ENCODE results near the gene FERMT3. TPM values are rescaled to one million over a fixed set of nuclear protein-coding genes. Genes with fewer than 3 reads are reported as not detected.

The FERMT3 gene
- total RNA-seq, 1 donor from 2014 or later: 8.4 TPM

DNA sequence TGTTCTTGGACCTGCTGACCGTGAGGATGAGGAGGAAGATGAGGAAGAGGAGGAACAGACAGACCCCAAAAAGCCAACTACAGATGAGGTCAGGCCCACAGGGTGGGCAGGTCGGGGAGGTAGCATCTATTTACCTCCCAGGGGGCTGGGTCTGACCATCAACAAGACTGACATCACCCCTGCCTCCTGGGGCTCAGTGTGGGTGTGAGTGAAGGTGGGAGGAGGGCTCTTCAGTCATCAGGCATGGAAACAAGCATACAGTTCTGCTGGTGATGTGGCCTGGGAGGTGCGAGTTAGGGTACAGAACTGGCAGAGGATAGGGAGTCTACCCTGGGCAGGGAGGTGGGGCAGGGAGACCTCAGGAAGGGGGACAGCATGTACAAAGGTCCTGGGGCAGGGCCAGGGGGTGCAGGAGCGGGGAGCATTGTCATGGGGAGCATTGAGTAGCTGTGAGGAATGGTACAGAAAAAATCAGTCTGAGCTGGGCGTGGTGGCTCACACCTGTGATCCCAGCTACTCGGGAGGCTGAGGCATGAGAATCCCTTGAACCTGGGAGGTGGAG lies 53.7 kb downstream of the FERMT3 start:
- TF ChIP-seq, protein P1, sequence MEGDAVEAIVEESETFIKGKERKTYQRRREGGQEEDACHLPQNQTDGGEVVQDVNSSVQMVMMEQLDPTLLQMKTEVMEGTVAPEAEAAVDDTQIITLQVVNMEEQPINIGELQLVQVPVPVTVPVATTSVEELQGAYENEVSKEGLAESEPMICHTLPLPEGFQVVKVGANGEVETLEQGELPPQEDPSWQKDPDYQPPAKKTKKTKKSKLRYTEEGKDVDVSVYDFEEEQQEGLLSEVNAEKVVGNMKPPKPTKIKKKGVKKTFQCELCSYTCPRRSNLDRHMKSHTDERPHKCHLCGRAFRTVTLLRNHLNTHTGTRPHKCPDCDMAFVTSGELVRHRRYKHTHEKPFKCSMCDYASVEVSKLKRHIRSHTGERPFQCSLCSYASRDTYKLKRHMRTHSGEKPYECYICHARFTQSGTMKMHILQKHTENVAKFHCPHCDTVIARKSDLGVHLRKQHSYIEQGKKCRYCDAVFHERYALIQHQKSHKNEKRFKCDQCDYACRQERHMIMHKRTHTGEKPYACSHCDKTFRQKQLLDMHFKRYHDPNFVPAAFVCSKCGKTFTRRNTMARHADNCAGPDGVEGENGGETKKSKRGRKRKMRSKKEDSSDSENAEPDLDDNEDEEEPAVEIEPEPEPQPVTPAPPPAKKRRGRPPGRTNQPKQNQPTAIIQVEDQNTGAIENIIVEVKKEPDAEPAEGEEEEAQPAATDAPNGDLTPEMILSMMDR (IDR thresholded peaks at IDR 0.05; ENCODE audit: unreplicated experiment): no peak
- no peaks in the 10 kb centered on the region for H3K9me3 Mint-ChIP-seq
- no peaks in the 10 kb centered on the region for H3K27me3 Mint-ChIP-seq (ENCODE audit: low read depth)
- H3K27ac Mint-ChIP-seq: no peak overlapping the region
- no peak for DNase-seq (ENCODE audit: low spot score in 2 of 2, unreplicated experiment in 2 of 2)
- H3K4me1 Mint-ChIP-seq: peaks cover 9% of the 10 kb centered on the region
- no peak overlapping the region for H3K4me3 Mint-ChIP-seq
- H3K36me3 Mint-ChIP-seq: peaks cover 27% of the 10 kb centered on the region

DNA sequence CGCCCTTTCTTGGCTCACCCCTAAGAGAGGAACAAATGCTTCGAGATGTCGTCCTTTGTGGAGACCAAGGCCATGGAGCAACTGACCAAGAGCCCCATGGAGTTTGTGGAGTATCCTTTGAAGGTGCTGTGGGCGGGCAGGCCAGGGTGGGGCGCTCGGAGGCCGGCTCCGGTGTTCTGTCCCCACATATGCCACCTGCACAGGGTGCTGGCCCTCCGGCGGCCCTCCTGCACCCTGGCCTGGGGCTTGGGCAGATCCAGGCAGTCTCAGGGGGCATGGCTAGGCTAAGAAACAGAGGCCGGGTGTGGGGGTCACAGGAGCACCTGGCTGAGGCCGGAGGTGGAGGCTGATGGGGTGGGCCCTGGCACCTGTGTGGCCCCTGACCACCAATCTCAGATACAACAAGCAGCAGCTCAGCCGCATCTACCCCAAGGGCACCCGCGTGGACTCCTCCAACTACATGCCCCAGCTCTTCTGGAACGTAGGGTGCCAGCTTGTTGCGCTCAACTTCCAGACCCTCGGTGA lies 55.1 kb downstream of the FERMT3 start:
- H3K36me3 Mint-ChIP-seq: peaks cover 29% of the 10 kb centered on the region
- H3K9me3 Mint-ChIP-seq: no peaks in the 10 kb centered on the region
- peaks cover 9% of the 10 kb centered on the region for H3K4me1 Mint-ChIP-seq
- TF ChIP-seq, protein P1 (IDR thresholded peaks at IDR 0.05; ENCODE audit: unreplicated experiment): no peak
- H3K27ac Mint-ChIP-seq: no peak overlapping the region
- H3K27me3 Mint-ChIP-seq (ENCODE audit: low read depth): no peaks in the 10 kb centered on the region
- no peak for DNase-seq (ENCODE audit: low spot score in 2 of 2, unreplicated experiment in 2 of 2)
- H3K4me3 Mint-ChIP-seq: no peak overlapping the region

DNA sequence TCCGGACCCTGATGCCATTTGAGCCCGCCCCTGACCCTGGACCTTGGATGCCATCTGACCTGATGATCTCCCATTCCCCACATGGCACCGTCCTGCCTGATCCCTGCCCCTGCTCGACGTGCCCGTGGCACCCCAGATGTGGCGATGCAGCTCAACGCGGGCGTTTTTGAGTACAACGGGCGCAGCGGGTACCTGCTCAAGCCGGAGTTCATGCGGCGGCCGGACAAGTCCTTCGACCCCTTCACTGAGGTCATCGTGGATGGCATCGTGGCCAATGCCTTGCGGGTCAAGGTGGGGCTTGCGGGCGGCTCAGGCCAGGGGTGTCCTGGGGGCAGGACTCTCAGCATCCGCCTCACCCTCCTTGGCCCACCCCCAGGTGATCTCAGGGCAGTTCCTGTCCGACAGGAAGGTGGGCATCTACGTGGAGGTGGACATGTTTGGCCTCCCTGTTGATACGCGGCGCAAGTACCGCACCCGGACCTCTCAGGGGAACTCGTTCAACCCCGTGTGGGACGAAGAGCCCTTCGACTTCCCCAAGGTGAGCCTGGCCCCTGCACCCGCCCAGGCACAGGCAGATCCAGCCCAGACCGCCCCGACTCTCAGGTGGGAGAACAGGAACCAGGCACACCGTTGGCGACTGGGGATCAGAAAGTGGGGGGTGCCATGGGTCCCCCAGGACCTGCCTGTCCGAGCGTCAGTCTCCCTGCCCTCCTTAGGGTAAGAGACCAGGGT lies 55.9 kb downstream of the FERMT3 start:
- DNase-seq (ENCODE audit: low spot score in 2 of 2, unreplicated experiment in 2 of 2): no peak
- H3K4me3 Mint-ChIP-seq: no peak overlapping the region
- no peak overlapping the region for H3K27ac Mint-ChIP-seq
- H3K27me3 Mint-ChIP-seq (ENCODE audit: low read depth): no peaks in the 10 kb centered on the region
- TF ChIP-seq, protein P1 (IDR thresholded peaks at IDR 0.05; ENCODE audit: unreplicated experiment): no peak
- H3K4me1 Mint-ChIP-seq: peaks cover 9% of the 10 kb centered on the region
- H3K36me3 Mint-ChIP-seq: peaks cover 29% of the 10 kb centered on the region
- H3K9me3 Mint-ChIP-seq: no peaks in the 10 kb centered on the region

DNA sequence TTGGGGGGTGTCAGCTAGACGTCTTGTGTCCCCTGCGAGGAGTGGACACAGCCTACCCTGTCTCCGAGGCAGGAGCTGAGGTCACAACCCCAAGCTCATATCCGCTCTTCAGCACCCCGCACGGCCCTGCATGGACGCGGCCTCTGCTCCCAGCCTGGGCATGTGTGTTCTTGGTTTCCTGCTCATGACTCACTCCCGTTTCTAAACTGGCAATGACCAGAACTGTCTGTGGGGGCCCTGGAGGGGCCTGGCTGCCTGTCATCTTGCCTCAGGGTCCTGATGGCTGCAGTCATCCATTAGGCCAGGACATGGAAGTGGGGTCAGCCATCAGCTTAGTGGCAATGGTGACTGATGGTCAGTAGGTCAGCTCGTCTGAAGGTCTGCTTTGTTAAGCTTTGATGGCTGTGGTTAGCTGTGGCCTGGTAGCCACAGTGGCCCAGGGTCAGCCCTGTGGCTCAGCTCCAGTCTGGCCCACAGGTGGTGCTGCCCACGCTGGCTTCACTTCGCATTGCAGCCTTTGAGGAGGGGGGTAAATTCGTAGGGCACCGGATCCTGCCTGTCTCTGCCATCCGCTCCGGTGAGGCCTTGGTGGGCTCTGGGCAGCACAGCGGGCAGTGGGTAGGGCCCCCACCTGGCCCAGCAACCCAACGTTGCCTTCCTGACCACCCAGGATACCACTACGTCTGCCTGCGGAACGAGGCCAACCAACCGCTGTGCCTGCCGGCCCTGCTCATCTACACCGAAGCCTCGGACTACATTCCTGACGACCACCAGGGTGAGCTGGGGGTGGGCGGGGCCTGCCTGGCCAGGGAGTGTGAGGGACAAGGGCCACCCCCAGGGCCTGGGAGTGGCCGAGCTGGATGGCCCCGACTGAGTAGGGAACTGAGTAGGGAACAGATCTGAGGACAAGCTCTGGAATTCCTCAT lies 56.8 kb downstream of the FERMT3 start:
- no peaks in the 10 kb centered on the region for H3K9me3 Mint-ChIP-seq
- no peak for DNase-seq (ENCODE audit: low spot score in 2 of 2, unreplicated experiment in 2 of 2)
- peaks cover 26% of the 10 kb centered on the region for H3K36me3 Mint-ChIP-seq

DNA sequence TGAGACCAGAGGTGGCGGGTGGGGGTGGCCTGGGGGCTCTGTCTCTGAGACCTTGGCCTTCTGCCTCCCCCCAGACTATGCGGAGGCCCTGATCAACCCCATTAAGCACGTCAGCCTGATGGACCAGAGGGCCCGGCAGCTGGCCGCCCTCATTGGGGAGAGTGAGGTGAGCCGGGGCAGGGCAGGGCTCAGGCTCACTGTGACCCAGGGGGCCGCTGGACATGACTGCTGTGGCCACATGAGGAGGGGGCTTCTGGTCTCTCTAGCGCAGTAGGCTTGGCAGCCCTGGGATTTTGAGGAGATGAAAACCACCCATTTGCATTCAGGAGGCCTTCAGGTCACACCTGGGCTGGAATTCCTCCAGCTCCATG lies 57.4 kb downstream of the FERMT3 start:
- no peaks in the 10 kb centered on the region for H3K9me3 Mint-ChIP-seq
- peaks cover 19% of the 10 kb centered on the region for H3K4me1 Mint-ChIP-seq
- H3K4me3 Mint-ChIP-seq: no peak overlapping the region
- no peak for DNase-seq (ENCODE audit: low spot score in 2 of 2, unreplicated experiment in 2 of 2)
- TF ChIP-seq, protein P1 (IDR thresholded peaks at IDR 0.05; ENCODE audit: unreplicated experiment): no peak
- no peak overlapping the region for H3K27ac Mint-ChIP-seq
- no peaks in the 10 kb centered on the region for H3K27me3 Mint-ChIP-seq (ENCODE audit: low read depth)
- peaks cover 26% of the 10 kb centered on the region for H3K36me3 Mint-ChIP-seq

More for the DNA sequence above, 56.8 kb downstream of the FERMT3 start:
- Mint-ChIP-seq H3K27ac (no peak overlapping the region), H3K4me3 (no peak overlapping the region), H3K4me1 (peaks cover 12% of the 10 kb centered on the region), H3K27me3 (ENCODE audit: low read depth) (no peaks in the 10 kb centered on the region)
- TF ChIP-seq, protein P1 (IDR thresholded peaks at IDR 0.05; ENCODE audit: unreplicated experiment): no peak
